B cell (primary cell): Measurements from ENCODE around the gene TAS2R3. TPM values are rescaled to one million over a fixed set of nuclear protein-coding genes. Genes with fewer than 3 reads are reported as not detected.
A peak's percentile ranks its signal among the peaks of the same experiment; 100 is the strongest.

Experiments
- ATAC-seq: fragments of 200-7000 bp; cut with Tn5 transposase; one replicate; pipeline ENCODE4 v1.10.0; 2021; ENCODE audit warnings: low read depth, mild to moderate bottlenecking, moderate number of reproducible peaks, moderate library complexity
- CTCF ChIA-PET: fragments of 350-600 bp; sonication (Branson Sonifier 250); formaldehyde crosslinking; loops from one replicate; lab custom pipeline; 2021; ENCODE audit warnings: antibody characterized with exemption, inconsistent platforms; lab: Charles Lee
- POLR2A ChIA-PET: fragments of 350-600 bp; sonication (Branson Sonifier 250); formaldehyde crosslinking; loops from one replicate; lab custom pipeline; 2021; ENCODE audit warnings: antibody characterized with exemption; lab: Charles Lee
- DNase-seq: peaks from one replicate; pipeline ENCODE4 v3.0.0; 2013
- H2AFZ ChIP-seq: 2 replicates; pipeline ENCODE4 v1.6.1; 2012; ENCODE audit warnings: mild to moderate bottlenecking, low read depth, low read length; ENCODE audit not compliant: insufficient read depth, poor library complexity, severe bottlenecking
- H3K27ac ChIP-seq, 2 donors: 1 replicate in 1 of 2; 2 replicates in 1 of 2; pipeline ENCODE4 v1.5.1; 2012 to 2013; ENCODE audit warnings: low read length in 2 of 2, mild to moderate bottlenecking in 2 of 2, moderate library complexity in 1 of 2
- H3K27me3 ChIP-seq, 4 experiments: fragments of 200-600 bp in 1 of 4; sonication (generic) in 1 of 4; replicated peaks in 1 of 4; 1 replicate in 2 of 4; 2 replicates in 2 of 4; pipeline versions ENCODE4 v1.6.1 to v1.7.0; 2013 to 2016; ENCODE audit warnings: low read length in 3 of 4, mild to moderate bottlenecking in 2 of 4, mixed read lengths in 1 of 4, moderate library complexity in 1 of 4; ENCODE audit not compliant: insufficient read depth in 4 of 4, control insufficient read depth in 3 of 4; ENCODE audit errors: control extremely low read depth in 1 of 4
- H3K36me3 ChIP-seq, 2 experiments: replicated peaks in 1 of 2; 1 replicate in 1 of 2; 2 replicates in 1 of 2; pipeline versions ENCODE4 v1.6.1 to v1.7.1; 2013; ENCODE audit warnings: low read length in 1 of 2; ENCODE audit not compliant: insufficient read depth in 2 of 2, control insufficient read depth in 1 of 2; ENCODE audit errors: control extremely low read depth in 1 of 2, extremely low read depth in 1 of 2
- H3K4me1 ChIP-seq, 2 donors: fragments of 200-600 bp in 1 of 2; sonication (generic) in 1 of 2; 1 replicate in 1 of 2; 2 replicates in 1 of 2; pipeline versions ENCODE4 v1.5.1 to v1.6.1; 2013 to 2017; ENCODE audit warnings: low read length in 2 of 2; ENCODE audit not compliant: control insufficient read depth in 2 of 2, insufficient read depth in 2 of 2
- H3K4me2 ChIP-seq: replicated peaks from 2 replicates; pipeline ENCODE3; 2012; ENCODE audit warnings: mild to moderate bottlenecking, low read depth, low read length; ENCODE audit not compliant: poor library complexity, severe bottlenecking
- H3K4me3 ChIP-seq, 5 experiments: fragments of 200-600 bp in 1 of 5; sonication (generic) in 1 of 5; 1 replicate in 3 of 5; 2 replicates in 2 of 5; pipeline versions ENCODE4 v1.5.1 to v1.7.0; 2011 to 2016; ENCODE audit warnings: low read length in 4 of 5, mild to moderate bottlenecking in 4 of 5, low read depth in 2 of 5, control low read depth in 1 of 5, moderate library complexity in 1 of 5; ENCODE audit not compliant: insufficient read depth in 1 of 5; ENCODE audit errors: control extremely low read depth in 1 of 5, extremely low read depth in 1 of 5
- H3K79me2 ChIP-seq: fragments of 200-600 bp; sonication (generic); one replicate; pipeline ENCODE4 v1.6.0; 2016; ENCODE audit warnings: low read length; ENCODE audit not compliant: control insufficient read depth, insufficient read depth
- H3K9ac ChIP-seq: fragments of 200-600 bp; sonication (generic); 2 replicates; pipeline ENCODE4 v1.6.1; 2017; ENCODE audit warnings: mild to moderate bottlenecking, low read length, moderate library complexity
- H3K9me3 ChIP-seq, 3 donors: one replicate each; pipeline versions ENCODE4 v1.6.1 to v1.7.1; 2013; ENCODE audit warnings: low read length in 2 of 3; ENCODE audit not compliant: control insufficient read depth in 2 of 3, insufficient read depth in 1 of 3; ENCODE audit errors: control extremely low read depth in 1 of 3
- H4K20me1 ChIP-seq: 2 replicates; pipeline ENCODE4 v1.6.0; 2012; ENCODE audit warnings: mild to moderate bottlenecking, low read length; ENCODE audit not compliant: insufficient read depth, control insufficient read depth, poor library complexity, severe bottlenecking
- H3K27ac Mint-ChIP-seq: one replicate; pipeline ENCODE4 v1.8.0; 2021; ENCODE audit warnings: mixed read lengths
- H3K27me3 Mint-ChIP-seq: one replicate; pipeline ENCODE4 v1.8.0; 2021; ENCODE audit warnings: mixed read lengths
- H3K4me1 Mint-ChIP-seq: one replicate; pipeline ENCODE4 v1.8.0; 2021; ENCODE audit warnings: mixed read lengths
- H3K4me3 Mint-ChIP-seq: one replicate; pipeline ENCODE4 v1.8.0; 2021; ENCODE audit warnings: mixed read lengths
- H3K9me3 Mint-ChIP-seq: one replicate; pipeline ENCODE4 v1.8.0; 2022; ENCODE audit warnings: mixed read lengths; ENCODE audit not compliant: insufficient read depth
- EZH2 ChIP-seq: IDR thresholded peaks from 2 replicates; pipeline ENCODE4 v1.6.1; 2012; ENCODE audit warnings: borderline replicate concordance, low read depth, mild to moderate bottlenecking, moderate library complexity, low read length; ENCODE audit not compliant: insufficient read depth, poor library complexity, severe bottlenecking
- WGBS: methylation state at CpG from one replicate; pipeline ENCODE4 v1.1.5; 2013; ENCODE audit warnings: missing lambda C conversion rate; ENCODE audit not compliant: insufficient coverage; 5-methylcytosine and 5-hydroxymethylcytosine counted together
- intact Hi-C: fragments of 100-400 bp; cut with micrococcal nuclease; formaldehyde crosslinking; loops from one replicate; pipeline ENCODE4 v1.10.0; 2022
- polyA plus RNA-seq: library from polyadenylated mRNA; depleted of rRNA; stranded (reverse); fragments of >200 nt; gene quantifications from 2 replicates; pipeline ENCODE4 v1.2.3, GENCODE V29; 2012
- total RNA-seq, 2 donors: library from RNA; stranded (reverse); fragments of 120-200 nt in 1 of 2; gene quantifications; 1 replicate in 1 of 2; 2 replicates in 1 of 2; pipeline versions ENCODE4 v1.2.3 to v1.2.4, GENCODE V29; 2013 to 2022
- TF ChIP-seq, protein P1 (sequence below): fragments of 200-600 bp; IDR thresholded peaks from one replicate; pipeline ENCODE4 v1.8.0; 2022; ENCODE audit warnings: antibody characterized with exemption, mild to moderate bottlenecking

TAS2R3 gene
- total and polyA plus RNA-seq, 2 donors (not counting 1 experiment from before 2014, with no cell fraction given) = 8.6 TPM; not detected in 1

DNA sequence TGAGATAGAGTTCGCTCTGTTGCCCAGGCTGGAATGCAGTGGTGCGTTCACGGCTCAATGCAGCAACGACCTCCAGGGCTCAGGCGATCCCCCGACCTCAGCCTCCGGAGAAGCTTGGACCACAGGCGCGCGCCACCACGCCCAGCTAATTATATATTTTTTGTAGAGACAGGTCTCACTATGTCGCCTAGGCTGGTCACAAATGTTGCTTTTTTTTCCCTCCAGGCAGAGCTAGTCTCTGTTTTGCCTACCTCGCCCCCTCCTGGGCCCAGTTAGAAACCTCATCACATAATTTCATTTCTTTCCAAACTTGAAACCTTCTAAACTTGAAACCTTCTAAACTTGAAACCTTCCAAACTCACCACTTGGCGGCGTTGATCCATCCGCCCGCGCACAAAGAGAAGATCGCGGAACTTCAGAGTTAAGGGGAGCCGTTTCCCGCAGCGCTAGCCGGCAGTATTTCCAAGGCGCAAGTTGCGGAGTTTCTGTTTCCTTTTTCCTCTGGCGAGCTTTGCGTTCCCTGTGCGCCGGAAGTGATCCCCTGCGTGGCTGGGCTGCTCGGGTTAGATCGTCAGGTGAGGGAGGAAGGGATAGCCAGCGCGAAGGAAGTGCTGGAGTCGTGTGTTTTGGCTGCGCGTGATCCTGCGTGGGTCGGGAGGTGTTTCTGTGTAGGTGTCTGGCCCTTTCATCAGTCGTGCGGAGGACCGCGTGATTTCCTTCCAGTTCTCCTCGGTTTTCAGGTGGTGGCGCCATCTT is 25.9 kb upstream of the TAS2R3 start, which contains the start of gene SSBP1:
SSBP1 (plus strand) TSS at position 523 of the 756 bp plus-strand sequence. CDS start 809 bp downstream, outside the sequence.
- Histone ChIP-seq H3K36me3 (peaks cover 6 to 26% of the 10 kb centered on the region in 2 experiments), H3K4me2 (peak within 1 kb of the TSS; percentile 61), H3K4me1 (peaks cover 19 to 20% of the 10 kb centered on the region in 2 donors), H2AFZ (peak within 1 kb of the TSS; percentile 79), H3K27me3 (no peaks in the 10 kb centered on the region), H3K79me2 (peaks cover 29% of the 10 kb centered on the region), H4K20me1 (no peaks in the 10 kb centered on the region), H3K4me3 (peak within 1 kb of the TSS; percentile 66 to 93 (median 90)), H3K27ac (peak within 1 kb of the TSS; percentile 84 to 92), H3K9ac (peak within 1 kb of the TSS; percentile 72), H3K9me3 (no peaks in the 10 kb centered on the region)
- H3K27me3 Mint-ChIP-seq = no peaks in the 10 kb centered on the region
- DNase-seq (peak; percentile 97), ATAC-seq (peak; percentile 86)
- POLR2A ChIA-PET = interaction anchor here (0.7 to 2.2 kb wide), 5 partner anchors 36 to 1260 kb away, joined by 3 to 21 read pairs (median 3); partner anchors contain the start of genes DENND11 and MRPS33
- H3K27ac Mint-ChIP-seq = peak within 1 kb of the TSS; percentile 97
- CTCF ChIA-PET = interaction anchor here (0.7 to 7.6 kb wide), 18 partner anchors 11 to 1065 kb away, joined by 3 to 66 read pairs (median 4); partner anchors contain the start of genes ADCK2, DENND11, MRPS33 and WEE2
- WGBS = under 1% methylated on average over 40 of the region's 46 CpGs
- no peaks in the 10 kb centered on the region for H3K9me3 Mint-ChIP-seq
- intact Hi-C loops = loop anchor here (1.0 to 5.0 kb wide), 7 partner anchors 37 to 1561 kb away; partner anchors contain the start of genes AGK, BRAF and KDM7A
- H3K4me1 Mint-ChIP-seq = peaks cover 37% of the 10 kb centered on the region
- peak within 1 kb of the TSS; percentile 95 for H3K4me3 Mint-ChIP-seq
- TF ChIP-seq EZH2 = no peak
- TF ChIP-seq, protein P1, sequence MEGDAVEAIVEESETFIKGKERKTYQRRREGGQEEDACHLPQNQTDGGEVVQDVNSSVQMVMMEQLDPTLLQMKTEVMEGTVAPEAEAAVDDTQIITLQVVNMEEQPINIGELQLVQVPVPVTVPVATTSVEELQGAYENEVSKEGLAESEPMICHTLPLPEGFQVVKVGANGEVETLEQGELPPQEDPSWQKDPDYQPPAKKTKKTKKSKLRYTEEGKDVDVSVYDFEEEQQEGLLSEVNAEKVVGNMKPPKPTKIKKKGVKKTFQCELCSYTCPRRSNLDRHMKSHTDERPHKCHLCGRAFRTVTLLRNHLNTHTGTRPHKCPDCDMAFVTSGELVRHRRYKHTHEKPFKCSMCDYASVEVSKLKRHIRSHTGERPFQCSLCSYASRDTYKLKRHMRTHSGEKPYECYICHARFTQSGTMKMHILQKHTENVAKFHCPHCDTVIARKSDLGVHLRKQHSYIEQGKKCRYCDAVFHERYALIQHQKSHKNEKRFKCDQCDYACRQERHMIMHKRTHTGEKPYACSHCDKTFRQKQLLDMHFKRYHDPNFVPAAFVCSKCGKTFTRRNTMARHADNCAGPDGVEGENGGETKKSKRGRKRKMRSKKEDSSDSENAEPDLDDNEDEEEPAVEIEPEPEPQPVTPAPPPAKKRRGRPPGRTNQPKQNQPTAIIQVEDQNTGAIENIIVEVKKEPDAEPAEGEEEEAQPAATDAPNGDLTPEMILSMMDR = peak; percentile 92
